K562 (cell line): ENCODE results near the gene RRM2. TPM values are rescaled to one million over a fixed set of nuclear protein-coding genes. Genes with fewer than 3 reads are reported as not detected.

Experiments
- ATAC-seq: fragments of 200-7000 bp; cut with Tn5 transposase; 3 replicates; pipeline ENCODE4 v1.9.1; 2020; ENCODE audit warnings: moderate library complexity
- BruUV-seq: library from RNA; stranded (reverse); fragments of 400-500 nt; replicated peaks from 2 replicates; lab custom pipeline; 2021; lab: Mats Ljungman, UMichigan
- CTCF ChIA-PET: fragments of 300-600 bp; formaldehyde crosslinking; extraction: SDS; loops from one replicate; lab custom pipeline; 2021; ENCODE audit warnings: low intra/inter-chr PET ratio; lab: Yijun Ruan, JAX
- POLR2A ChIA-PET: fragments of 300-600, 350-650 bp; sonication (Branson Sonifier 250); formaldehyde crosslinking; extraction: SDS; loops from one replicate; lab custom pipeline; 2021; ENCODE audit warnings: antibody characterized with exemption, inconsistent platforms; lab: Yijun Ruan, JAX
- DNase-seq, 4 experiments: peaks; one replicate each; pipeline versions ENCODE4 v3.0.0 to v3.0.0-alpha.2; 2011 to 2018; ENCODE audit warnings: low spot score in 3 of 4, mixed read lengths in 3 of 4; ENCODE audit errors: extremely low read depth in 1 of 4
- FAIRE-seq: peaks from 2 replicates; lab custom pipeline; 2011; peaks lifted over from hg19 to GRCh38; lab: Jason Lieb, UNC
- H2AFZ ChIP-seq: 2 replicates; pipeline ENCODE4 v1.6.0; 2011; ENCODE audit warnings: low read depth, low read length, control low read depth, inconsistent platforms
- H3K27ac ChIP-seq: fragments of 200-600 bp; 3 replicates; pipeline ENCODE4 v1.8.0; 2011; ENCODE audit warnings: low read depth, mild to moderate bottlenecking, control low read depth, inconsistent platforms, low read length, moderate library complexity, mixed read lengths; ENCODE audit errors: extremely low read depth
- H3K27me3 ChIP-seq, 2 experiments: fragments of 300-600 bp in 1 of 2; 2 replicates in 1 of 2; 3 replicates in 1 of 2; pipeline versions ENCODE4 v1.6.0 to v1.8.0; 2011; ENCODE audit warnings: inconsistent platforms in 2 of 2, low read length in 2 of 2, mild to moderate bottlenecking in 1 of 2, mixed read lengths in 1 of 2, moderate library complexity in 1 of 2; ENCODE audit not compliant: control insufficient read depth in 2 of 2, insufficient read depth in 2 of 2
- H3K36me3 ChIP-seq: fragments of 300-600 bp; 3 replicates; pipeline ENCODE4 v1.8.0; 2011; ENCODE audit warnings: mild to moderate bottlenecking, low read length, inconsistent platforms; ENCODE audit not compliant: control insufficient read depth, insufficient read depth
- H3K4me1 ChIP-seq, 2 experiments: fragments of 200-600 bp in 1 of 2; replicated peaks in 1 of 2; 2 replicates in 1 of 2; 3 replicates in 1 of 2; pipeline versions ENCODE4 v1.5.1 to v1.8.0; 2011; ENCODE audit warnings: inconsistent platforms in 2 of 2, low read length in 2 of 2, mild to moderate bottlenecking in 1 of 2, mixed read lengths in 1 of 2, moderate library complexity in 1 of 2; ENCODE audit not compliant: control insufficient read depth in 2 of 2, insufficient read depth in 2 of 2
- H3K4me2 ChIP-seq: 2 replicates; pipeline ENCODE4 v1.6.1; 2011; ENCODE audit warnings: low read length, control low read depth, inconsistent platforms, mixed read lengths; ENCODE audit not compliant: insufficient read depth
- H3K4me3 ChIP-seq: fragments of 200-600 bp; sonication (generic), shearing (Covaris generic); 2 replicates; pipeline ENCODE4 v1.5.1; 2016; ENCODE audit warnings: control low read depth, inconsistent platforms
- H3K79me2 ChIP-seq: fragments of 200-600 bp; 3 replicates; pipeline ENCODE4 v1.8.0; 2011; ENCODE audit warnings: low read length, inconsistent platforms; ENCODE audit not compliant: control insufficient read depth, insufficient read depth
- H3K9ac ChIP-seq, 2 experiments: 2 replicates each; pipeline versions ENCODE4 v1.6.0 to v1.6.1; 2011; ENCODE audit warnings: low read depth in 2 of 2, low read length in 2 of 2, control low read depth in 1 of 2, inconsistent platforms in 1 of 2, mild to moderate bottlenecking in 1 of 2, mixed read lengths in 1 of 2; ENCODE audit not compliant: insufficient read depth in 1 of 2
- H3K9me1 ChIP-seq: one replicate; pipeline ENCODE4 v1.6.0; 2011; ENCODE audit warnings: inconsistent platforms, mild to moderate bottlenecking, low read length, moderate library complexity; ENCODE audit not compliant: control insufficient read depth, insufficient read depth
- H3K9me3 ChIP-seq: replicated peaks from 2 replicates; pipeline ENCODE4 v1.5.1; 2011; ENCODE audit warnings: low read depth, low read length, inconsistent platforms; ENCODE audit not compliant: control insufficient read depth, insufficient read depth
- H4K20me1 ChIP-seq: replicated peaks from 2 replicates; pipeline ENCODE4 v1.6.1; 2011; ENCODE audit warnings: low read length, inconsistent platforms, mixed read lengths; ENCODE audit not compliant: control insufficient read depth, insufficient read depth
- FUS ChIP-seq: fragments of 200-400 bp; formaldehyde crosslinking; optimal IDR thresholded peaks from 2 replicates; pipeline ENCODE3; 2017; ENCODE audit warnings: low read depth, low read length
- HNRNPLL ChIP-seq: fragments of 200-400 bp; formaldehyde crosslinking; IDR thresholded peaks from 2 replicates; pipeline ENCODE4 v1.6.1; 2017; ENCODE audit warnings: low read length, low read depth, mild to moderate bottlenecking; ENCODE audit not compliant: poor library complexity, severe bottlenecking
- KLF13 ChIP-seq: fragments of 450-650 bp; IDR thresholded peaks from 2 replicates; pipeline ENCODE4 v1.6.1; 2016; ENCODE audit warnings: missing genetic modification characterization, low read depth, mild to moderate bottlenecking, missing compliant biosample characterization, moderate library complexity, borderline replicate concordance
- MAZ ChIP-seq, 2 experiments: fragments of 450-650 bp in 1 of 2; sonication (generic) in 1 of 2; formaldehyde crosslinking; IDR thresholded peaks in 1 of 2; conservative IDR thresholded peaks in 1 of 2; 2 replicates each; pipeline versions ENCODE4 v1.4.0 to v1.5.0; 2020; ENCODE audit warnings: mild to moderate bottlenecking in 1 of 2, missing genetic modification reagents in 1 of 2
- MECOM ChIP-seq: fragments of 250-450 bp; sonication (Bioruptor Pico); IDR thresholded peaks from 2 replicates; pipeline ENCODE4 v1.8.0; 2022; ENCODE audit warnings: inconsistent platforms
- NCOA6 ChIP-seq: fragments of 450-650 bp; IDR thresholded peaks from 2 replicates; pipeline ENCODE4 v1.6.1; 2017; ENCODE audit warnings: mild to moderate bottlenecking
- SRSF3 ChIP-seq: fragments of 200-400 bp; formaldehyde crosslinking; IDR thresholded peaks from 2 replicates; pipeline ENCODE4 v1.6.1; 2016; ENCODE audit warnings: mild to moderate bottlenecking, low read length, moderate library complexity; ENCODE audit not compliant: insufficient read depth
- ZC3H4 ChIP-seq: sonication (generic); formaldehyde crosslinking; IDR thresholded peaks from 2 replicates; pipeline ENCODE4 v1.9.0; 2021; ENCODE audit warnings: missing genetic modification reagents, borderline replicate concordance
- ZNF134 ChIP-seq: fragments of 250-450 bp; sonication (Bioruptor Pico); conservative IDR thresholded peaks from 2 replicates; pipeline ENCODE4 v1.4.0; 2020
- WGBS: fragments of 100-300 bp; shearing (Covaris generic); methylation state at CpG from one replicate; pipeline ENCODE4 v1.1.6; 2016; ENCODE audit warnings: low coverage, mixed read lengths; ENCODE audit not compliant: insufficient coverage; ENCODE audit errors: missing lambda C conversion rate; 5-methylcytosine and 5-hydroxymethylcytosine counted together
- in situ Hi-C: fragments of 300-500 bp; cut with MboI; formaldehyde crosslinking; loops from 4 replicates; pipeline ENCODE4 v1.15.0; 2018; ENCODE audit warnings: inconsistent platforms, mixed read lengths
- intact Hi-C: fragments of 100-400 bp; cut with micrococcal nuclease; formaldehyde crosslinking; loops from 2 replicates; pipeline ENCODE4 v1.14.2; 2022
- polyA plus RNA-seq, 8 experiments: library from polyadenylated mRNA; depleted of rRNA in 4 of 8; stranded (reverse) in 5 of 8; unstranded in 3 of 8; fragments of >200 nt; fragmentation: Nextera tagmentation in 2 of 8; fragmentation: Illumina TruSeq in 1 of 8; extraction: Ambion mirVana in 2 of 8; extraction: Trizol in 1 of 8; gene quantifications; 2 replicates each; pipeline versions ENCODE4 v1.2.1 to v1.2.3, GENCODE V29; 2011 to 2014; ENCODE audit warnings: inconsistent platforms in 1 of 8, missing spikeins in 1 of 8
- total RNA-seq, 7 experiments: library from RNA; depleted of rRNA in 6 of 7; stranded (reverse); fragments of >200 nt in 6 of 7; fragmentation: Illumina TruSeq in 2 of 7; extraction: Trizol in 2 of 7; gene quantifications; 2 replicates each; pipeline versions ENCODE4 v1.2.1 to v1.2.3, GENCODE V29; 2011 to 2021; ENCODE audit warnings: low replicate concordance in 1 of 7
- TF ChIP-seq, protein P1 (sequence below): sonication (generic); formaldehyde crosslinking; IDR thresholded peaks from 2 replicates; pipeline ENCODE4 v1.8.1; 2022; ENCODE audit warnings: missing genetic modification reagents
- TF ChIP-seq, protein P2 (sequence below): fragments of 200-800 bp; sonication (Bioruptor generic); IDR thresholded peaks from 2 replicates; pipeline ENCODE4 v1.6.1; 2017; ENCODE audit warnings: missing genetic modification characterization, missing compliant biosample characterization
- TF ChIP-seq, protein P3 (sequence below): sonication (generic); formaldehyde crosslinking; IDR thresholded peaks from 2 replicates; pipeline ENCODE4 v1.8.1; 2023; ENCODE audit warnings: mild to moderate bottlenecking, missing genetic modification reagents

The RRM2 gene
- total and polyA plus RNA-seq, 9 of the 15 experiments (the other 6 are each of a cell fraction or from before 2014, with no cell fraction given), result 50.1 to 244 (median 128) TPM

DNA sequence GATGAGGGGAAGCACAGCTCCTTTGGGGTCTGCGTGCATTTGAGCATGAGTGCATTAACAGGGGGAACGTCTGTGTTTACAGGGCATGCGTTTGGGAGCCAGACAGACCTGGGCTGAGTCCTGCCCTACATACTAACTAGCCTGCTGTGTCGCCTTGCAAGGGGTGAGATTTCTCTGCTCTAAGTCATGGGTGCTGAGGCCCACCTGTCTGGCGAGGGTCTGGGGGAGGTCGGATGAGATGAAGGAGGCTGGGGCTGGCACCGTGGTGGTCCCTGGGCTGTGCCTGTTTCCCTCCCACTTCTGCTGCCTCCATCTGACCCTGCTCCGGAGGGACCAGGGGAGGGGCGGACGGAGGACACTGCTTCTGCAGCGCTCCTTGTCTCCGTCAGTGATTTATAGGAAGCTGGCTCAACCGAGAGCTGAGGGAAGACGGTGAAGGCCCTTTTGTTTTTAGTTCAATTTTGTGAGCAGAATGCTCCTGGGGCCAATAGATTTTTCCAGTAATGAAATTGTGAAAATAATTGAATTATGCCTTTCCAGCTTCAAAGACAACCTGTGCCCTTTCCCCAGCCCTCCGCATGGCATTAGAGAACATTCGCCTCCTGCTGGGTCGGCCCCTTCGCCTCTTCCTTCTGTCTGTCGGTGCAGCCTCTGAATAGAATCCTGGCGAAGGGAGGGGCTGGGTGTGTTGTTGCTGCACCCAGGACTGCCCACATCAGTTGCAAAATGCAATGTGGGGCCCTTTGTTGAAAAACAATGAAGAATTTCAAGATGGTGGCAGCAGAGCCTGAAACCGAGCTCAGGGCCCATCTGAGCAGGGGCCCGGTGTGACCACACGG lies 49.7 kb downstream of the RRM2 start:
- FAIRE-seq, result no peak
- ATAC-seq, result no peak
- peaks cover 7% of the 10 kb centered on the region; the same call in 1 of the 3 replicates for H3K36me3 ChIP-seq
- H2AFZ ChIP-seq, result no peak overlapping the region
- POLR2A ChIA-PET, result interaction anchor here (1.0 to 1.3 kb wide), 3 partner anchors 10 to 19 kb away, joined by 4 read pairs; no protein-coding TSS in a partner anchor
- no peak for DNase-seq
- no TSS peak for BruUV-seq
- H3K9me3 ChIP-seq, result no peaks in the 10 kb centered on the region
- no peaks in the 10 kb centered on the region for H3K9me1 ChIP-seq
- H3K4me3 ChIP-seq, result no peak overlapping the region
- no peak for TF ChIP-seq MECOM (CRISPR knock-in tag)
- no peak for TF ChIP-seq ZNF134 (CRISPR knock-in tag)
- no peak for TF ChIP-seq KLF13 (tag)
- TF ChIP-seq ZC3H4, result no peak
- no peak for TF ChIP-seq SRSF3
- TF ChIP-seq MAZ (CRISPR knock-in tag; conservative IDR thresholded peaks at IDR 0.05 in 1 of 2, IDR thresholded peaks at IDR 0.05 in 1 of 2), result no peak
- TF ChIP-seq, protein P1, sequence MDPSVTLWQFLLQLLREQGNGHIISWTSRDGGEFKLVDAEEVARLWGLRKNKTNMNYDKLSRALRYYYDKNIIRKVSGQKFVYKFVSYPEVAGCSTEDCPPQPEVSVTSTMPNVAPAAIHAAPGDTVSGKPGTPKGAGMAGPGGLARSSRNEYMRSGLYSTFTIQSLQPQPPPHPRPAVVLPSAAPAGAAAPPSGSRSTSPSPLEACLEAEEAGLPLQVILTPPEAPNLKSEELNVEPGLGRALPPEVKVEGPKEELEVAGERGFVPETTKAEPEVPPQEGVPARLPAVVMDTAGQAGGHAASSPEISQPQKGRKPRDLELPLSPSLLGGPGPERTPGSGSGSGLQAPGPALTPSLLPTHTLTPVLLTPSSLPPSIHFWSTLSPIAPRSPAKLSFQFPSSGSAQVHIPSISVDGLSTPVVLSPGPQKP (CRISPR knock-in tag), result no peak
- no peak for TF ChIP-seq HNRNPLL
- TF ChIP-seq, protein P2, sequence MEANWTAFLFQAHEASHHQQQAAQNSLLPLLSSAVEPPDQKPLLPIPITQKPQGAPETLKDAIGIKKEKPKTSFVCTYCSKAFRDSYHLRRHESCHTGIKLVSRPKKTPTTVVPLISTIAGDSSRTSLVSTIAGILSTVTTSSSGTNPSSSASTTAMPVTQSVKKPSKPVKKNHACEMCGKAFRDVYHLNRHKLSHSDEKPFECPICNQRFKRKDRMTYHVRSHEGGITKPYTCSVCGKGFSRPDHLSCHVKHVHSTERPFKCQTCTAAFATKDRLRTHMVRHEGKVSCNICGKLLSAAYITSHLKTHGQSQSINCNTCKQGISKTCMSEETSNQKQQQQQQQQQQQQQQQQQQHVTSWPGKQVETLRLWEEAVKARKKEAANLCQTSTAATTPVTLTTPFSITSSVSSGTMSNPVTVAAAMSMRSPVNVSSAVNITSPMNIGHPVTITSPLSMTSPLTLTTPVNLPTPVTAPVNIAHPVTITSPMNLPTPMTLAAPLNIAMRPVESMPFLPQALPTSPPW (CRISPR knock-in tag), result no peak
- no peak for TF ChIP-seq FUS
- TF ChIP-seq, protein P3, sequence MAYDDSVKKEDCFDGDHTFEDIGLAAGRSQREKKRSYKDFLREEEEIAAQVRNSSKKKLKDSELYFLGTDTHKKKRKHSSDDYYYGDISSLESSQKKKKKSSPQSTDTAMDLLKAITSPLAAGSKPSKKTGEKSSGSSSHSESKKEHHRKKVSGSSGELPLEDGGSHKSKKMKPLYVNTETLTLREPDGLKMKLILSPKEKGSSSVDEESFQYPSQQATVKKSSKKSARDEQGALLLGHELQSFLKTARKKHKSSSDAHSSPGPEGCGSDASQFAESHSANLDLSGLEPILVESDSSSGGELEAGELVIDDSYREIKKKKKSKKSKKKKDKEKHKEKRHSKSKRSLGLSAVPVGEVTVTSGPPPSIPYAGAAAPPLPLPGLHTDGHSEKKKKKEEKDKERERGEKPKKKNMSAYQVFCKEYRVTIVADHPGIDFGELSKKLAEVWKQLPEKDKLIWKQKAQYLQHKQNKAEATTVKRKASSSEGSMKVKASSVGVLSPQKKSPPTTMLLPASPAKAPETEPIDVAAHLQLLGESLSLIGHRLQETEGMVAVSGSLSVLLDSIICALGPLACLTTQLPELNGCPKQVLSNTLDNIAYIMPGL, result no peak
- no peak for TF ChIP-seq NCOA6
- TF ChIP-seq, all 486 proteins: peak for 0
- in situ Hi-C loops (no loop called here), intact Hi-C loops (no loop called here)
- Histone ChIP-seq H4K20me1 (0 out of 2 replicates have a peak, but pooled peaks cover 3% of the 10 kb centered on the region), H3K4me1 (peaks cover 0 to 10% of the 10 kb centered on the region in 2 experiments; a peak in 2 of 5 replicates), H3K9ac (no peak overlapping the region; a peak in 1 of 4 replicates), H3K79me2 (no peaks in the 10 kb centered on the region), H3K27ac (no peak overlapping the region), H3K4me2 (no peak overlapping the region), H3K27me3 (no peaks in the 10 kb centered on the region)
- CTCF ChIA-PET, result no interaction called here
- 76% methylated on average over 20 of the region's 23 CpGs for WGBS
